Osteocyte (in vitro differentiated cells): ENCODE data around the gene ZNF141. TPM values are rescaled to one million over a fixed set of nuclear protein-coding genes. Genes with fewer than 3 reads are reported as not detected.
"Not testable (repeated sequence)": the region's sequence is repeated elsewhere in the genome, so short reads cannot be mapped to it uniquely, and the experiment has no call there.

Source experiments
- DNase-seq: peaks from one replicate; pipeline ENCODE4 v3.0.0; 2021; ENCODE audit warnings: mixed read lengths; ENCODE audit not compliant: unreplicated experiment; ENCODE audit errors: extremely low spot score
- H3K27ac Mint-ChIP-seq: one replicate; pipeline ENCODE4 v1.8.0; 2021; ENCODE audit warnings: mild to moderate bottlenecking, mixed read lengths; ENCODE audit not compliant: unreplicated experiment
- H3K27me3 Mint-ChIP-seq: one replicate; pipeline ENCODE4 v1.8.0; 2021; ENCODE audit warnings: mixed read lengths; ENCODE audit not compliant: unreplicated experiment
- H3K36me3 Mint-ChIP-seq: one replicate; pipeline ENCODE4 v1.8.0; 2021; ENCODE audit warnings: mixed read lengths; ENCODE audit not compliant: unreplicated experiment
- H3K4me1 Mint-ChIP-seq: one replicate; pipeline ENCODE4 v1.8.0; 2021; ENCODE audit warnings: mixed read lengths; ENCODE audit not compliant: unreplicated experiment
- H3K4me3 Mint-ChIP-seq: one replicate; pipeline ENCODE4 v1.8.0; 2021; ENCODE audit warnings: mild to moderate bottlenecking, moderate library complexity, mixed read lengths; ENCODE audit not compliant: unreplicated experiment
- H3K9me3 Mint-ChIP-seq: one replicate; pipeline ENCODE4 v1.8.0; 2021; ENCODE audit warnings: mixed read lengths; ENCODE audit not compliant: unreplicated experiment
- microRNA-seq: library from miRNA; unstranded; fragments of <30 nt; microRNA quantifications from one replicate; pipeline ENCODE4 v1.1.0, GENCODE V29; 2020; ENCODE audit not compliant: unreplicated experiment
- total RNA-seq: library from RNA; stranded (reverse); gene quantifications from 2 replicates; pipeline ENCODE4 v1.2.1, GENCODE V29; 2021
- TF ChIP-seq, protein P1 (sequence below): fragments of 200-600 bp; sonication (generic); IDR thresholded peaks from 2 replicates; pipeline ENCODE4 v1.5.0; 2021; ENCODE audit warnings: antibody characterized with exemption, mild to moderate bottlenecking, moderate library complexity

The ZNF141 gene
- total RNA-seq, 1 donor from 2014 or later: 12.6 TPM

DNA sequence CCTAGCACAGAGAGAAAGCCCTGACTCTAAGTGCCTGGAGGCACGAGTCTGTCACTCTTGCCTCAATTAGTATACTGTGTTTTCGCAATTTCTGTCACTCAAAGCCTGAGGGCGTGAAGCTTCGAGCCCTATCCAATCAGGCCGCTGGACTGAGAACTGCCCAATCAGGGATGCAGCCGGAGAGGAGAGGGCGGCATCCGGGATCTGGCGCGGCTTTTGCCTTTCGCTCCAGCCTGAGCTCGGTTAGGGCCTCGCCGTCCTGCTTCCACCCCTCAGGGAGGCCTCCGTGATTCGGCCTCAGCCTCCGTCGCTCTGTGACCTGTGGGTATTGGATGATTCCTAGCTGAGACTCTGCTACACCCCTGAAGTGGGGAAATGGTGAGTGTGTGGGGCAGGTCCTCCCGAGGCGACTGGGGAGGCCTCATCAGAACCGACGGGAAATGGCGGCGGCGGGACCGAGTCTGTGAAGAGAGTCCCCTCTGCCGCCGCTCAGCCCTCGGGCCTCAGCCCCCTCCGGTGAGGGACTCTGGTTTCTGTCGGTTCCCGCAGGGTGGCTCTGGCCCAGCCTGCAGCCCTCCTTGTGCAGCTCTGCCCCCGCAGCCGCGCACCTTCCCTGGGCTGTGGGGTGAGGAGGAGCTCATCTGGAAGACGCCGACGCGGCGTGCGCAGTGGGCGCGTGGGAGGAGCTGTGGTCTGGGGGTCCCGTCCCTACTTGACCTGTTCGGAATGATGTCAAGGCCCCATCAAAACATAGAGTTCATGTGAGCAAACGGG, 48.5 kb downstream of the ZNF141 start:
- Mint-ChIP-seq H3K27me3 (no peaks in the 10 kb centered on the region), H3K9me3 (peaks cover 48% of the 10 kb centered on the region), H3K4me3 (no peak overlapping the region), H3K27ac (no peak overlapping the region), H3K36me3 (no peaks in the 10 kb centered on the region), H3K4me1 (no peaks in the 10 kb centered on the region)
- TF ChIP-seq, protein P1, sequence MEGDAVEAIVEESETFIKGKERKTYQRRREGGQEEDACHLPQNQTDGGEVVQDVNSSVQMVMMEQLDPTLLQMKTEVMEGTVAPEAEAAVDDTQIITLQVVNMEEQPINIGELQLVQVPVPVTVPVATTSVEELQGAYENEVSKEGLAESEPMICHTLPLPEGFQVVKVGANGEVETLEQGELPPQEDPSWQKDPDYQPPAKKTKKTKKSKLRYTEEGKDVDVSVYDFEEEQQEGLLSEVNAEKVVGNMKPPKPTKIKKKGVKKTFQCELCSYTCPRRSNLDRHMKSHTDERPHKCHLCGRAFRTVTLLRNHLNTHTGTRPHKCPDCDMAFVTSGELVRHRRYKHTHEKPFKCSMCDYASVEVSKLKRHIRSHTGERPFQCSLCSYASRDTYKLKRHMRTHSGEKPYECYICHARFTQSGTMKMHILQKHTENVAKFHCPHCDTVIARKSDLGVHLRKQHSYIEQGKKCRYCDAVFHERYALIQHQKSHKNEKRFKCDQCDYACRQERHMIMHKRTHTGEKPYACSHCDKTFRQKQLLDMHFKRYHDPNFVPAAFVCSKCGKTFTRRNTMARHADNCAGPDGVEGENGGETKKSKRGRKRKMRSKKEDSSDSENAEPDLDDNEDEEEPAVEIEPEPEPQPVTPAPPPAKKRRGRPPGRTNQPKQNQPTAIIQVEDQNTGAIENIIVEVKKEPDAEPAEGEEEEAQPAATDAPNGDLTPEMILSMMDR: no peak
- DNase-seq: no peak

DNA sequence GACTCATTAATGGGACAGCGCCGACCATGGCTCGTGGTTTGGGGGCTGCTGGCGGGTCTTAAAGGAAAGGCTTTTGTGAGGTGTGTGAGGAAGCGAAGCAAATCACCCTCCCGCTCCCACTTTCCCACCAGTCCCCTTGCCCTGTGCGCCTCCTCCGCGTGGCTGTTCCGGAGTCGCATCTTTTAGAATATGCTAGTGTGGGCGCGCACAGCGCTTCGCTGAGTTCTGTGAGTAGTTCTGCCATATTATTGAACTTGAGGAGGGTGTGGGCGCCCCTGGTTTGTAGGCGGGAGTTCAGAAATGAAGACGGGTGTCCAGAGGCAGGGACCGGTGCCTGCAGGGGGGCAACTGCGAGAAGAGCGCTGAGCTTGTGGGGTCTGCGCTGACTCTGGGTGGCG, 49.1 kb downstream of the ZNF141 start:
- Mint-ChIP-seq H3K4me1 (no peaks in the 10 kb centered on the region), H3K36me3 (no peaks in the 10 kb centered on the region), H3K9me3 (peaks cover 48% of the 10 kb centered on the region), H3K27ac (no peak overlapping the region), H3K27me3 (no peaks in the 10 kb centered on the region), H3K4me3 (no peak overlapping the region)
- TF ChIP-seq, protein P1: no peak
- no peak for DNase-seq

DNA sequence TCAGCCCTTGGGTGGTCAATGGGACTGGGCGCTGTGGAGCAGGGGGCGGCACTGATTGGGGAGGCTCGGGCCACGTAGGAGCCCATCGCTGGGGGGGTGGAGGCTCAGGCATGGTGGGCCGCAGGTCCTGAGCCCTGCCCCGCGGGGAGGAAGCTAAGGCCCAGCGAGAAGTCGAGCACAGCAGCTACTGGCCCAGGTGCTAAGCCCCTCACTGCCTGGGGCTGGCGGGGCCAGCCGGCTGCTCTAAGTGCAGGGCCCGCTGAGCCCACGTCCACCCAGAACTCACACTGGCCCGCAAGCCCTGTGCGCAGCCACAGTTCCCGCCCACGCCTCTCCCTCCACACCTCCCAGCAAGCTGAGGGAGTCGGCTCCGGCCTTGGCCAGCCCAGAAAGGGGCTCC, 66.4 kb downstream of the ZNF141 start:
- H3K36me3 Mint-ChIP-seq: peaks cover 7% of the 10 kb centered on the region
- no peaks in the 10 kb centered on the region for H3K27me3 Mint-ChIP-seq
- no peak overlapping the region for H3K4me3 Mint-ChIP-seq
- no peak for DNase-seq
- TF ChIP-seq, protein P1: no peak
- H3K27ac Mint-ChIP-seq: no peak overlapping the region
- H3K9me3 Mint-ChIP-seq: peaks cover 39% of the 10 kb centered on the region
- no peaks in the 10 kb centered on the region for H3K4me1 Mint-ChIP-seq

DNA sequence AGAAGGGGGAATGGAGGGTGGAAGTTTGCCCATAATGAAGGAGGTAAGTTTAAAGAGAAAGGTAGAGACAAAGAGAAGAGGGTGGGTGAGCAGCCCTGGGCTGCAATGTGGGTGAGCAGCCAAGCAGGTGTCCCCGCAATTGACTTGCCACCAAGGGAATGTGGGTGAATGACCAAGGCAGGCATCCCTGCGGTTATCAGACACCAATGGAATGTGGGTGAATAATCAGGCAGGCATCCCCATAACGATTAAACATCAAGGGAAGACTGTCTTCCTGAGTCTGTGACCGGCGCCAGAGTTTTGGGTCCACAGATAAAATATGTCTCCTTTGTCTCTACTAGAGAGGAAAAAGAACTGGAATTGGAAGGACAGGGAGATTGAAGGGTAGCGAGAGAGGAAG, 70.7 kb downstream of the ZNF141 start:
- not testable (repeated sequence) for H3K4me3 Mint-ChIP-seq, H3K4me1 Mint-ChIP-seq, H3K36me3 Mint-ChIP-seq, DNase-seq, H3K27me3 Mint-ChIP-seq, H3K27ac Mint-ChIP-seq
- H3K9me3 Mint-ChIP-seq: peaks cover 51% of the 10 kb centered on the region

DNA sequence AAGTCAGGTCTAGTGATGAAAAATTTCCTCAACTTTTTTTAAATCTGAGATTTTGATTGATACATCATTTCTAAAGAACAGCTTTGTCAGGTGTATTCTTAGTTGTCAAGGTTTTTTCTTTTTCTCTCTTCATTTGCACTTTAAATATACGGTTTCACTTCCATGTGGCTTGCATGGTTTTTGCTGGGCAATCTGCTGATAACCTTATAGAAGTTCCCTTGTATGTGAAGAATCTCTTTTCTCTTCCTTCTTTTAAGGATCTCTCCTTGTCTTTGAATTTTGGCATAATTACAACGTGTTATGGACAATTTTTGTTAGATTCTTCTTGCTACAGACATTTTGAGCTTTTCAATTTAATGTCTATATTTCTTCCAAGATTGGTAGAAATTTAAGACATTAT, 85.0 kb downstream of the ZNF141 start:
- H3K36me3 Mint-ChIP-seq: peaks cover 38% of the 10 kb centered on the region
- H3K27ac Mint-ChIP-seq: no peak overlapping the region
- no peak overlapping the region for H3K4me3 Mint-ChIP-seq
- peaks cover 41% of the 10 kb centered on the region for H3K9me3 Mint-ChIP-seq
- TF ChIP-seq, protein P1: no peak
- H3K4me1 Mint-ChIP-seq: no peaks in the 10 kb centered on the region
- H3K27me3 Mint-ChIP-seq: no peaks in the 10 kb centered on the region
- no peak for DNase-seq

Small RNAs within 50 kb of the gene (microRNA-seq; reads per million reads assigned to microRNA genes)
- gene MIR571: not detected

Other genes with a start within 250 kb of the ZNF141 start
- 5.8 and 5.9 TPM in 2 replicates for gene ZNF718, start 213.3 kb upstream of the ZNF141 start, total RNA-seq
- gene ZNF732, start 32.3 kb upstream of the ZNF141 start, total RNA-seq: 0.30 and 0.31 TPM in 2 replicates
- gene ZNF721, start 161.3 kb downstream of the ZNF141 start, total RNA-seq: 23.7 and 26.3 TPM in 2 replicates
- 66.6 and 68.0 TPM in 2 replicates for gene PIGG, start 161.4 kb downstream of the ZNF141 start, total RNA-seq
- not detected in 2 replicates for gene TMEM271, start 238.5 kb downstream of the ZNF141 start, total RNA-seq